Stimulated activated CD4-positive, alpha-beta T cell treated with anti-CD3 and anti-CD28 coated beads, Interleukin-1b, Interleukin-23, amount 100 ng/mL, for 4 hours (primary cell): ENCODE results near the gene TMEM225B.
"Not testable (repeated sequence)": the region's sequence is repeated elsewhere in the genome, so short reads cannot be mapped to it uniquely, and the experiment has no call there.

Source experiments
- DNase-seq, 2 donors: peaks; one replicate each; pipeline ENCODE4 v3.0.0-alpha.2; 2020; ENCODE audit warnings: low read depth in 2 of 2

Gene TMEM225B

GRCh38 chr7:99597762-99598501 is at the start of gene TMEM225B:
TMEM225B (plus strand) TSS chr7:99598267; CDS start chr7:99604389, 6,122 bp downstream.
- no peak for DNase-seq

- not testable (repeated sequence) for DNase-seq
Observed at GRCh38 chr7:99549545-99549944, 48.5 kb upstream of the TMEM225B start.

- DNase-seq, result no peak
Observed at GRCh38 chr7:99551334-99551733, 46.7 kb upstream of the TMEM225B start.

GRCh38 chr7:99551767-99552463 is 46.2 kb upstream of the TMEM225B start, which contains the start of gene FAM200A:
FAM200A (minus strand) TSS chr7:99552114; CDS start chr7:99548407, 3,707 bp downstream.
- peak; percentile 73 to 74 for DNase-seq

- DNase-seq, result no peak
Observed at GRCh38 chr7:99553039-99553438, 45.0 kb upstream of the TMEM225B start.

DNA sequence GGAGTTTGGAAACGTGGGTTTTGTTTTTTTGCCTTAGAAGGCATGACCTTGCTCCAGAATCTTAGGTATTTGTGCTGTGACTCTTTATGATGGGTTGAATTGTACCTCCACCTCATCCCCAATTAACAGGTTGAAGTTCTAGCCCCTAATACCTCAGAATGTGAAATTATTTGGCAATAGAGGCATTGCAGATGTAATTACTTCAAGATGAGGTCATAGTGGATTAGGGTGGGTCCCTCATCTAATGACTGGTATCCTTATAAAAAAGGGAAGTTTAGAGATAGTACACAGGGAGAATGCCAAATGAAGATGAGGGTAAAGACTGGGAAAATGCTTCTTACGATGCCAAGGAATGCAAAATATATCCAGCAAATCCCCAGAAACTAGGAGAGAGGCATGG is 43.1 kb upstream of the TMEM225B start:
- DNase-seq, result no peak

DNA sequence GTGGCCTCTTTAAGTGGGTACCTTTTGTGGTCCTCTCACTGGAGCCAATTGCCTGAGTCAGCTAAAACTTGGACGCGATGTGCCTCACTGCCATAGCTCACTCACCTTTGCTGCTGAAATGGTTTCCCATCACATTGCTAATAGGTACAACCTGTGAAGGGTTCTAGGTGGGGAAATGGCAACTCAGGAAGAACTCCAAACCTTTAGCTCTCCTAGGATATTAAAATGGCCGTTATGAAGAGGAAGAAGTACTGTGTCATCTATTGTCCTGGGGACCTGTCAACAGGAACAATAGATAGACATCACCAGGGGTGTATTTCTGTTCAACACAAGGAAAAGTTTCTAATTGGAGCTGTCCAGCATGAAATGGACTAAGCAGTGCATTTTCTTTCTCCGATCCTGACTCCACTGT is 40.9 kb upstream of the TMEM225B start:
- DNase-seq, result no peak

GRCh38 chr7:99557940-99558305 is 40.1 kb upstream of the TMEM225B start:
- DNase-seq, result no peak

- peak; percentile 75 to 80 for DNase-seq
Observed at GRCh38 chr7:99558306-99559174, 39.5 kb upstream of the TMEM225B start, which contains the start of gene ZNF655. ZNF655 (plus strand) TSS chr7:99558642; CDS start chr7:99560560, 1,918 bp downstream.

- DNase-seq, result no peak
Observed at GRCh38 chr7:99559175-99559915, 38.7 kb upstream of the TMEM225B start.

DNA sequence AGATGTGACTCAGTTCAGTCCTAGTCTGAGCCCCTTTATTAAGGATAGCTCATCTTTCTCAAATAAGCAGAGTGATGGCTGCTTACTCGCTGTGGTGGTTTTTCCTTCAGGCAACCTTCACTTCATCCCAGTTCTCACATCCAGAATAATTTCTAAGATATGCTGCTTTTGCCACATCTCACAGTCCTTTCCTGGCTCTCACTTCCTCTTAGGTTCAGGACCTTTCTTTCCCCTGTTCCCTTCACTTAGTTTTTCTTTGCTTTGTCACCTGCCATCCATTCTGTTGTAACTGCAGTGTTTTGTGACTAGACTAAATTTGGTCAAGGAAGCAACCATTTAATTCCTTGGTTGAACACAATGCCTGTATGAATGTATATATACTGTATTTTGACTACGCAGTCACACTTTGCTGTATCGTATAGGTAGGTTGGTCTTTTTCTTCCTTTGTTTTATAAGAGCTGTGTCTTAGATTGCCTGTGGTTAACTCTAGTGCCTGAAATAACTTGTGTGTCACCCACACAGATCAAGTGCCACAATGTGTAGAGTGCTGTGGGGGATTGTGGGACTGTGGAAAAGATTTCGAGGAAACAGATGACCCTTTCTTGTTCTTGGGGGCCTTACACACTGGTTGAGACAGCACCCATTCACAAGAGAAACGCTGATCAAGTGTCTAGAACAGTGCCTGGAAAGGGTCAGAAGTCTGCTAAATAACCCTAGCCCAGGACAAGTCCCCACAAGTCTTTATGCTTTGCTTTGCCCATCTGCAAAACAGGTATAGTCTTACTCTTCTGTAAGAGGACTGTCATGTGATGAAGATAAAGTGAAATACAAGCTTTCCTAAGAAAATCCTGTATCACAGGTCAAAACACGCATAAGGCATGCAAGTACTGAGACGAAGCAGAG is 37.0 kb upstream of the TMEM225B start:
- no peak for DNase-seq

- no peak for DNase-seq
Observed at GRCh38 chr7:99561737-99562051, 36.4 kb upstream of the TMEM225B start.

DNA sequence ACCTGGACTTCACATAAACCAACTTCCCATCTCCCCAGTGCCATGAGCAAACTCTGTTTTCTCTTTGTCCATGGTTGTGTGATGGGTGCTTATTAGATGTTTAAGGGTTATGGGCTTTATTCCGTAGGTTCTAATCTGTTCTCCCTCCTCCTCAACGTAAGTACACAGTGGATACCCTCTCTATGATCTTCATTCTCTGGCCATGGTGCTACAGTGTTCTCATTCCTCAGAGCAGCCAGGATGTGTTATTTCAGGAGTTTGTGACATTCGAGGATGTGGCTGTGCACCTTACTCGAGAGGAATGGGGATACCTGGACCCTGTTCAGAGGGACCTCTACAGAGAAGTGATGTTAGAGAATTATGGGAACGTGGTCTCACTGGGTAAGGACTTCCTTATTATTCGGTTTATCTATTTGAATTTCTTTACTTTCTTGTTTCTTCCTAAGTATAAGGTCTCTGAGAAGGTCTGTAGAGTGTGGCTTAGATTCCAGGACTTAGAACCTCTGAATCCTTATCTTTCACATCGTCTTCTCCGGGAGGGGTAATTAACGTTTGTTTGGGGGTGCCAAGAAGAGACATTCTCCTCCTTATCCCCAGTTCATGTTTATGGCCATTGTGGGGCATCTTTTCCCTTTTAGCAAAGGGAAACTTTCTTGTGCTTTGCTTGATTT is 35.8 kb upstream of the TMEM225B start:
- no peak for DNase-seq

GRCh38 chr7:99562832-99563231 is 35.2 kb upstream of the TMEM225B start:
- DNase-seq, result no peak

- DNase-seq, result no peak
Observed at GRCh38 chr7:99563650-99564049, 34.4 kb upstream of the TMEM225B start.

- not testable (repeated sequence) for DNase-seq
Observed at GRCh38 chr7:99568770-99569169, 29.3 kb upstream of the TMEM225B start.

- no peak for DNase-seq
Observed at GRCh38 chr7:99571768-99572167, 26.3 kb upstream of the TMEM225B start.

- no peak for DNase-seq
Observed at GRCh38 chr7:99573257-99573656, 24.8 kb upstream of the TMEM225B start.

DNA sequence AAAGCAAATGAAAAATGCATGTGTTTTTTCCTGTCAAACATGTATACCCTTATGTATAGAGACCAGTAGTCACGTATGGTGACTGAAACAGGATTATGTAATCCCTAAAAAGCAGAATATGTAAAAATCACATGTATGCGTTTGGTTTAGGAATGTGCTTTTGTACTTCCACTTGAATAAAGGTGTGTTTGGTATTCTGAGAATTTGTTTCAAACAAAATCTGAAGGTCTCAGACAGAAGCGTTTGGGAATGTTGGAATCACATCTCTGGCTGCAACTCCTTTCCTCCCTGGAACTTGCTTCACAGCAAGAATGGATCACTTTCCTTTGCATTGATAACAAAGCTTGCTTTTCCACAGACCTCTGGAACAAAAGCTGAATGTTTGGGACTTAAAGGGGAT is 21.8 kb upstream of the TMEM225B start:
- DNase-seq, result no peak
